K562 (cell line): Measurements from ENCODE around the gene SECISBP2. TPM values are rescaled to one million over a fixed set of nuclear protein-coding genes. Genes with fewer than 3 reads are reported as not detected.

Source experiments
- ARID3A ChIP-seq: IDR thresholded peaks from 2 replicates; pipeline ENCODE4 v1.6.1; 2012; ENCODE audit warnings: low read depth, low read length, improper control_type of control experiment, borderline replicate concordance
- CAMTA2 ChIP-seq: fragments of 250-450 bp; sonication (Bioruptor Pico); conservative IDR thresholded peaks from 2 replicates; pipeline ENCODE4 v1.5.1; 2022
- CREB5 ChIP-seq: fragments of 250-450 bp; sonication (Bioruptor Pico); IDR thresholded peaks from 2 replicates; pipeline ENCODE4 v1.5.0; 2020; ENCODE audit warnings: mild to moderate bottlenecking
- GATA2 ChIP-seq: sonication (generic); formaldehyde crosslinking; IDR thresholded peaks from 2 replicates; pipeline ENCODE4 v1.4.0; 2020; ENCODE audit warnings: mild to moderate bottlenecking, missing genetic modification reagents
- NONO ChIP-seq, 2 experiments: fragments of 200-400 bp in 1 of 2; fragments of 450-650 bp in 1 of 2; formaldehyde crosslinking in 1 of 2; IDR thresholded peaks; 2 replicates each; pipeline ENCODE4 v1.6.1; 2017; ENCODE audit warnings: low read depth in 2 of 2, mild to moderate bottlenecking in 2 of 2, moderate library complexity in 2 of 2, low read length in 1 of 2
- NR2C1 ChIP-seq, 2 experiments: fragments of 450-650 bp; IDR thresholded peaks; 2 replicates each; pipeline ENCODE4 v1.6.1; 2017; ENCODE audit warnings: mild to moderate bottlenecking in 2 of 2, antibody characterized with exemption in 1 of 2, inconsistent platforms in 1 of 2, missing compliant biosample characterization in 1 of 2, missing genetic modification characterization in 1 of 2
- NR2F6 ChIP-seq: fragments of 450-650 bp; formaldehyde crosslinking; IDR thresholded peaks from 2 replicates; pipeline ENCODE4 v1.4.0; 2020; ENCODE audit warnings: mild to moderate bottlenecking
- PPARD ChIP-seq: fragments of 250-450 bp; sonication (Bioruptor Pico); IDR thresholded peaks from 2 replicates; pipeline ENCODE4 v1.8.0; 2022; ENCODE audit warnings: inconsistent platforms, mild to moderate bottlenecking, moderate library complexity
- RBFOX2 ChIP-seq: fragments of 200-400 bp; formaldehyde crosslinking; IDR thresholded peaks from 2 replicates; pipeline ENCODE4 v1.6.1; 2017; ENCODE audit warnings: low read depth, mild to moderate bottlenecking, low read length, moderate library complexity
- RFX7 ChIP-seq: fragments of 250-450 bp; sonication (Bioruptor Pico); IDR thresholded peaks from 2 replicates; pipeline ENCODE4 v1.5.1; 2021; ENCODE audit warnings: mild to moderate bottlenecking
- SAFB ChIP-seq: fragments of 200-400 bp; formaldehyde crosslinking; IDR thresholded peaks from 2 replicates; pipeline ENCODE4 v1.6.1; 2017; ENCODE audit warnings: low read depth, low read length, borderline replicate concordance
- SREBF2 ChIP-seq: sonication (generic); formaldehyde crosslinking; IDR thresholded peaks from 2 replicates; pipeline ENCODE4 v1.4.0; 2020; ENCODE audit warnings: mild to moderate bottlenecking, missing genetic modification reagents
- TAF1 ChIP-seq: IDR thresholded peaks from 2 replicates; pipeline ENCODE4 v1.6.1; 2011; ENCODE audit warnings: mild to moderate bottlenecking, low read length, moderate library complexity; ENCODE audit not compliant: insufficient read depth, control insufficient read depth, severe bottlenecking; ENCODE audit errors: extremely low read depth
- TCF7L2 ChIP-seq: fragments of 150-350 bp; IDR thresholded peaks from 2 replicates; pipeline ENCODE4 v1.6.1; 2016; ENCODE audit warnings: low read depth, mild to moderate bottlenecking, low read length, moderate library complexity
- TGIF2 ChIP-seq: sonication (generic); formaldehyde crosslinking; IDR thresholded peaks from 2 replicates; pipeline ENCODE4 v1.8.1; 2022; ENCODE audit warnings: mild to moderate bottlenecking, missing genetic modification reagents, moderate library complexity
- ZBTB33 ChIP-seq: sonication (generic); formaldehyde crosslinking; IDR thresholded peaks from 2 replicates; pipeline ENCODE4 v1.8.1; 2023; ENCODE audit warnings: mild to moderate bottlenecking, missing genetic modification reagents
- ZKSCAN3 ChIP-seq: fragments of 250-450 bp; sonication (Bioruptor Pico); IDR thresholded peaks from 2 replicates; pipeline ENCODE4 v1.4.0; 2020
- ZNF263 ChIP-seq: sonication (generic); formaldehyde crosslinking; IDR thresholded peaks from 2 replicates; pipeline ENCODE4 v1.8.0; 2022; ENCODE audit warnings: mild to moderate bottlenecking, missing genetic modification reagents, borderline replicate concordance
- ZNF277 ChIP-seq: fragments of 250-450 bp; sonication (Bioruptor Pico); IDR thresholded peaks from 2 replicates; pipeline ENCODE4 v1.8.0; 2022; ENCODE audit warnings: inconsistent platforms, mild to moderate bottlenecking, moderate library complexity, borderline replicate concordance
- ZNF584 ChIP-seq: fragments of 200-800 bp; sonication (Bioruptor generic); IDR thresholded peaks from 2 replicates; pipeline ENCODE4 v1.6.1; 2016; ENCODE audit warnings: low read depth, mild to moderate bottlenecking, missing genetic modification characterization, missing compliant biosample characterization
- ZNF668 ChIP-seq: fragments of 250-450 bp; sonication (Bioruptor Pico); IDR thresholded peaks from 2 replicates; pipeline ENCODE4 v1.8.0; 2022; ENCODE audit warnings: mild to moderate bottlenecking, inconsistent platforms
- ZNF695 ChIP-seq: fragments of 450-650 bp; formaldehyde crosslinking; IDR thresholded peaks from 2 replicates; pipeline ENCODE4 v1.4.0; 2020; ENCODE audit warnings: mild to moderate bottlenecking, moderate library complexity
- polyA plus RNA-seq, 8 experiments: library from polyadenylated mRNA; depleted of rRNA in 4 of 8; stranded (reverse) in 5 of 8; unstranded in 3 of 8; fragments of >200 nt; fragmentation: Nextera tagmentation in 2 of 8; fragmentation: Illumina TruSeq in 1 of 8; extraction: Ambion mirVana in 2 of 8; extraction: Trizol in 1 of 8; gene quantifications; 2 replicates each; pipeline versions ENCODE4 v1.2.1 to v1.2.3, GENCODE V29; 2011 to 2014; ENCODE audit warnings: inconsistent platforms in 1 of 8, missing spikeins in 1 of 8
- total RNA-seq, 7 experiments: library from RNA; depleted of rRNA in 6 of 7; stranded (reverse); fragments of >200 nt in 6 of 7; fragmentation: Illumina TruSeq in 2 of 7; extraction: Trizol in 2 of 7; gene quantifications; 2 replicates each; pipeline versions ENCODE4 v1.2.1 to v1.2.3, GENCODE V29; 2011 to 2021; ENCODE audit warnings: low replicate concordance in 1 of 7

SECISBP2 gene
- total and polyA plus RNA-seq, 9 of the 15 experiments (the other 6 are each of a cell fraction or from before 2014, with no cell fraction given): 3.2 to 41.6 (median 26.1) TPM

- TF ChIP-seq TCF7L2: no peak
- TF ChIP-seq CREB5 (CRISPR knock-in tag): no peak
- no peak for TF ChIP-seq CAMTA2
- TF ChIP-seq NR2F6 (CRISPR knock-in tag): no peak
- no peak for TF ChIP-seq PPARD
- no peak for TF ChIP-seq NONO (IDR thresholded peaks at IDR 0.05; ENCODE audit: low read depth in 2 of 2, low read length in 1 of 2)
- TF ChIP-seq RFX7 (CRISPR knock-in tag): no peak
- no peak for TF ChIP-seq ZBTB33 (CRISPR knock-in tag)
- TF ChIP-seq SAFB: no peak
- TF ChIP-seq ZNF695: no peak
- no peak for TF ChIP-seq ZNF263 (CRISPR knock-in tag)
- no peak for TF ChIP-seq ZNF277 (CRISPR knock-in tag)
- TF ChIP-seq ZKSCAN3 (CRISPR knock-in tag): no peak
- no peak for TF ChIP-seq ZNF584 (CRISPR knock-in tag)
- TF ChIP-seq GATA2 (CRISPR knock-in tag): no peak
- TF ChIP-seq ZNF668 (CRISPR knock-in tag): no peak
- no peak for TF ChIP-seq TGIF2 (CRISPR knock-in tag)
- TF ChIP-seq TAF1: peak; percentile 93
- TF ChIP-seq ARID3A: no peak
- peak; percentile 98 for TF ChIP-seq RBFOX2
- TF ChIP-seq SREBF2 (CRISPR knock-in tag): no peak
- no peak for TF ChIP-seq NR2C1 (IDR thresholded peaks at IDR 0.05)
- no peak for TF ChIP-seq NR2C1 (tag; IDR thresholded peaks at IDR 0.05)
Measured at GRCh38 chr9:89310475-89311345, 7.6 kb upstream of the SECISBP2 start, which contains the start of gene CKS2 (continued).
